Measurements from ENCODE around the gene CHRNA4.

CHRNA4 gene

DNA sequence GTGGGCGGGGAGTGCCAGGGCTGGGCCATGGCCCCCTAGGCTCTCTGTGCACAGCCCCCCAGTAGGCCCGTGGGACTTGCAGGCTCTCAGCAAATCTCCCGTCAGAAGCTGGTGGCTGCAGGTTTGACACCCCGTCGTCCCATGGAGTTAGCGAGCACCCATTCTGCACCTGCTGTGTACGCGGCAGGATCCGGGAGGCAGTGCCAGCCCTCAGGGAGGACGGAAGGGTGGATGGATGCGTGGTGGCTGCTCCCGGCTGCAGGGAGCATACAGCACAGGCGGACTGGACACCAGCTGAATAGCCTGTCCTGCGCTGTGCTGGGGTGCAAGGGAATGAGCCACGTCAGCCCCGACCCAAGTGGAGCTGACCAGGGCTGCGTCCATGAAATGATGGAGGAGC lies 32.4 kb upstream of the CHRNA4 start:
- TF ChIP-seq, protein P1, sequence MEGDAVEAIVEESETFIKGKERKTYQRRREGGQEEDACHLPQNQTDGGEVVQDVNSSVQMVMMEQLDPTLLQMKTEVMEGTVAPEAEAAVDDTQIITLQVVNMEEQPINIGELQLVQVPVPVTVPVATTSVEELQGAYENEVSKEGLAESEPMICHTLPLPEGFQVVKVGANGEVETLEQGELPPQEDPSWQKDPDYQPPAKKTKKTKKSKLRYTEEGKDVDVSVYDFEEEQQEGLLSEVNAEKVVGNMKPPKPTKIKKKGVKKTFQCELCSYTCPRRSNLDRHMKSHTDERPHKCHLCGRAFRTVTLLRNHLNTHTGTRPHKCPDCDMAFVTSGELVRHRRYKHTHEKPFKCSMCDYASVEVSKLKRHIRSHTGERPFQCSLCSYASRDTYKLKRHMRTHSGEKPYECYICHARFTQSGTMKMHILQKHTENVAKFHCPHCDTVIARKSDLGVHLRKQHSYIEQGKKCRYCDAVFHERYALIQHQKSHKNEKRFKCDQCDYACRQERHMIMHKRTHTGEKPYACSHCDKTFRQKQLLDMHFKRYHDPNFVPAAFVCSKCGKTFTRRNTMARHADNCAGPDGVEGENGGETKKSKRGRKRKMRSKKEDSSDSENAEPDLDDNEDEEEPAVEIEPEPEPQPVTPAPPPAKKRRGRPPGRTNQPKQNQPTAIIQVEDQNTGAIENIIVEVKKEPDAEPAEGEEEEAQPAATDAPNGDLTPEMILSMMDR (IDR thresholded peaks at IDR 0.05; ENCODE audit: extremely low read depth, insufficient read depth, missing control alignments) = no peak
- in situ Hi-C loops (cut with MboI; ENCODE audit: low pct_unique_long_range_greater_than_20kb, low sequenced_read_pairs, unreplicated experiment) = no loop called here
- no peak for DNase-seq (ENCODE audit: low spot score)

GRCh38 chr20:63392465-63393365 lies 31.6 kb upstream of the CHRNA4 start:
- DNase-seq (ENCODE audit: low spot score) = no peak
- in situ Hi-C loops (cut with MboI; ENCODE audit: low pct_unique_long_range_greater_than_20kb, low sequenced_read_pairs, unreplicated experiment) = no loop called here
- TF ChIP-seq, protein P1 (IDR thresholded peaks at IDR 0.05; ENCODE audit: extremely low read depth, insufficient read depth, missing control alignments) = no peak

- no peak for DNase-seq (ENCODE audit: low spot score)
- in situ Hi-C loops (cut with MboI; ENCODE audit: low pct_unique_long_range_greater_than_20kb, low sequenced_read_pairs, unreplicated experiment) = no loop called here
- TF ChIP-seq, protein P1 (IDR thresholded peaks at IDR 0.05; ENCODE audit: extremely low read depth, insufficient read depth, missing control alignments) = no peak
These were observed 26.8 kb upstream of the CHRNA4 start for GRCh38 chr20:63387917-63388316.

GRCh38 chr20:63387393-63387792 lies 26.2 kb upstream of the CHRNA4 start:
- in situ Hi-C loops (cut with MboI; ENCODE audit: low pct_unique_long_range_greater_than_20kb, low sequenced_read_pairs, unreplicated experiment) = no loop called here
- DNase-seq (ENCODE audit: low spot score) = no peak
- TF ChIP-seq, protein P1 (IDR thresholded peaks at IDR 0.05; ENCODE audit: extremely low read depth, insufficient read depth, missing control alignments) = no peak

- TF ChIP-seq, protein P1 (IDR thresholded peaks at IDR 0.05; ENCODE audit: extremely low read depth, insufficient read depth, missing control alignments) = no peak
- in situ Hi-C loops (cut with MboI; ENCODE audit: low pct_unique_long_range_greater_than_20kb, low sequenced_read_pairs, unreplicated experiment) = no loop called here
- DNase-seq (ENCODE audit: low spot score) = no peak
These were observed 25.3 kb upstream of the CHRNA4 start for GRCh38 chr20:63386491-63386890.

GRCh38 chr20:63385819-63386218 lies 24.7 kb upstream of the CHRNA4 start:
- no peak for DNase-seq (ENCODE audit: low spot score)
- TF ChIP-seq, protein P1 (IDR thresholded peaks at IDR 0.05; ENCODE audit: extremely low read depth, insufficient read depth, missing control alignments) = no peak
- in situ Hi-C loops (cut with MboI; ENCODE audit: low pct_unique_long_range_greater_than_20kb, low sequenced_read_pairs, unreplicated experiment) = no loop called here
